Type B pancreatic cell (in vitro differentiated cells): ENCODE results near the gene TOX3. TPM values are rescaled to one million over a fixed set of nuclear protein-coding genes. Genes with fewer than 3 reads are reported as not detected.

Experiments
- DNase-seq: peaks from one replicate; pipeline ENCODE4 v3.0.0; 2021; ENCODE audit warnings: mixed read lengths; ENCODE audit not compliant: unreplicated experiment; ENCODE audit errors: extremely low spot score
- H3K27ac Mint-ChIP-seq: 2 replicates; pipeline ENCODE4 v1.8.0; 2021; ENCODE audit warnings: mild to moderate bottlenecking, mixed read lengths
- H3K27me3 Mint-ChIP-seq: 2 replicates; pipeline ENCODE4 v1.8.0; 2021; ENCODE audit warnings: mixed read lengths
- H3K36me3 Mint-ChIP-seq: 2 replicates; pipeline ENCODE4 v1.8.0; 2021; ENCODE audit warnings: mixed read lengths
- H3K4me1 Mint-ChIP-seq: one replicate; pipeline ENCODE4 v1.8.0; 2021; ENCODE audit warnings: mixed read lengths; ENCODE audit not compliant: unreplicated experiment
- H3K4me3 Mint-ChIP-seq: 2 replicates; pipeline ENCODE4 v1.8.0; 2021; ENCODE audit warnings: mild to moderate bottlenecking, mixed read lengths
- H3K9me3 Mint-ChIP-seq: 2 replicates; pipeline ENCODE4 v1.8.0; 2021; ENCODE audit warnings: mixed read lengths
- CTCF ChIP-seq: fragments of 200-600 bp; sonication (generic); conservative IDR thresholded peaks from 2 replicates; pipeline ENCODE4 v1.5.0; 2021; ENCODE audit warnings: antibody characterized with exemption, mild to moderate bottlenecking
- total RNA-seq: library from RNA; stranded (reverse); gene quantifications from 2 replicates; pipeline ENCODE4 v1.2.1, GENCODE V29; 2021; ENCODE audit warnings: low replicate concordance

Gene TOX3
- total RNA-seq, 1 donor from 2014 or later = 18.4 TPM

GRCh38 chr16:52561910-52562741, 15.2 kb upstream of the TOX3 start:
- no peak for DNase-seq
- H3K27ac Mint-ChIP-seq = peak overlapping the region; percentile 83
- no peak for TF ChIP-seq CTCF
- peaks cover 8% of the 10 kb centered on the region for H3K4me1 Mint-ChIP-seq
- H3K27me3 Mint-ChIP-seq = peaks cover 25% of the 10 kb centered on the region
- no peaks in the 10 kb centered on the region for H3K36me3 Mint-ChIP-seq
- peaks cover 9% of the 10 kb centered on the region for H3K9me3 Mint-ChIP-seq
- H3K4me3 Mint-ChIP-seq = peak overlapping the region; percentile 46

GRCh38 chr16:52558448-52558847, 11.5 kb upstream of the TOX3 start:
- no peak overlapping the region for H3K4me3 Mint-ChIP-seq
- H3K4me1 Mint-ChIP-seq = peaks cover 14% of the 10 kb centered on the region
- DNase-seq = no peak
- H3K27me3 Mint-ChIP-seq = peaks cover 37% of the 10 kb centered on the region
- peaks cover 3% of the 10 kb centered on the region for H3K9me3 Mint-ChIP-seq
- no peaks in the 10 kb centered on the region for H3K36me3 Mint-ChIP-seq
- no peak overlapping the region for H3K27ac Mint-ChIP-seq
- no peak for TF ChIP-seq CTCF

- no peak for TF ChIP-seq CTCF
- peak overlapping the region; percentile 15 for H3K4me3 Mint-ChIP-seq
- H3K4me1 Mint-ChIP-seq = peaks cover 21% of the 10 kb centered on the region
- H3K27me3 Mint-ChIP-seq = peaks cover 45% of the 10 kb centered on the region
- H3K36me3 Mint-ChIP-seq = no peaks in the 10 kb centered on the region
- H3K9me3 Mint-ChIP-seq = peaks cover 3% of the 10 kb centered on the region
- DNase-seq = no peak
- peak overlapping the region; percentile 70 for H3K27ac Mint-ChIP-seq
These were observed 10.3 kb upstream of the TOX3 start for GRCh38 chr16:52557236-52557635.

GRCh38 chr16:52556083-52556482, 9.1 kb upstream of the TOX3 start:
- Mint-ChIP-seq H3K4me3 (no peak overlapping the region), H3K9me3 (peaks cover 3% of the 10 kb centered on the region), H3K36me3 (no peaks in the 10 kb centered on the region), H3K27ac (no peak overlapping the region), H3K27me3 (peaks cover 42% of the 10 kb centered on the region), H3K4me1 (peaks cover 21% of the 10 kb centered on the region)
- DNase-seq = no peak
- no peak for TF ChIP-seq CTCF

GRCh38 chr16:52555572-52555971, 8.6 kb upstream of the TOX3 start:
- TF ChIP-seq CTCF = no peak
- H3K9me3 Mint-ChIP-seq = peaks cover 3% of the 10 kb centered on the region
- H3K27me3 Mint-ChIP-seq = peaks cover 46% of the 10 kb centered on the region
- peaks cover 21% of the 10 kb centered on the region for H3K4me1 Mint-ChIP-seq
- no peak overlapping the region for H3K4me3 Mint-ChIP-seq
- no peak for DNase-seq
- no peaks in the 10 kb centered on the region for H3K36me3 Mint-ChIP-seq
- H3K27ac Mint-ChIP-seq = no peak overlapping the region
